ENCODE results near the gene CYSTM1. TPM values are rescaled to one million over a fixed set of nuclear protein-coding genes. Genes with fewer than 3 reads are reported as not detected.
"Not testable (repeated sequence)": the region's sequence is repeated elsewhere in the genome, so short reads cannot be mapped to it uniquely, and the experiment has no call there.

CYSTM1 gene
- total RNA-seq, 1 experiment from 2014 or later = 93.5 TPM

DNA sequence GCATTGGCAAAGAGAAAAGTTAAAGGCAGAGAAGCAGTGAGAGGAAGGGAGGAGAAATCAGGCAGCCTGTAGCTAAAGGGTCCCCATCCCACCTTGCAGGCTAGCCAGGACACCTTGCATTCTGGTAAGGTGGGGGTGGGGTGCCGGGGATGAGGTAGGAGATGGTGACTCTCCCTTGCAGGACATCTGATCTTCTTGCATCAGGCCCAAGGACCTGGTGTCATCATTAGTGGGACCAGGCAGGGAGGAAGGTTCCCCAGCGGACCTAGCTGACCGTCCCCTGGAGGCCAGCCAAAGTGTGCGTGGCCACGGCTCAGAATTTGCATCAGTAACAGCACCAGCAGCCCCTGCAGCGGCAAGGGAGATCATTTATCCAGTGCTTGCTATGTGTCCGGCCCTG, 21.7 kb upstream of the CYSTM1 start:
- Histone ChIP-seq H3K9me3 (no peaks in the 10 kb centered on the region), H3K36me3 (ENCODE audit: control insufficient read depth, insufficient read depth, low read length) (no peaks in the 10 kb centered on the region), H3K4me3 (ENCODE audit: low read depth, low read length) (no peak overlapping the region), H3K4me1 (peaks cover 9% of the 10 kb centered on the region; the same call in 1 of the 2 replicates), H3K27me3 (replicated peaks; ENCODE audit: control insufficient read depth, insufficient read depth, low read length) (no peaks in the 10 kb centered on the region)
- ChIA-PET POLR2A (no interaction called here), CTCF (interaction anchor here (1.2 kb wide), 1 partner anchor 53 kb away, joined by 3 read pairs; no protein-coding TSS in a partner anchor)
- H3K27me3 Mint-ChIP-seq (ENCODE audit: insufficient read depth, unreplicated experiment) = no peaks in the 10 kb centered on the region
- H3K4me3 Mint-ChIP-seq (ENCODE audit: unreplicated experiment) = no peak overlapping the region
- H3K27ac Mint-ChIP-seq (ENCODE audit: unreplicated experiment) = no peak overlapping the region
- no peaks in the 10 kb centered on the region for H3K9me3 Mint-ChIP-seq (ENCODE audit: unreplicated experiment)
- intact Hi-C loops (cut with micrococcal nuclease; ENCODE audit: unreplicated experiment) = loop anchor here (10.0 kb wide), 1 partner anchor 288 kb away; no protein-coding TSS in a partner anchor
- no peaks in the 10 kb centered on the region for H3K36me3 Mint-ChIP-seq (ENCODE audit: insufficient read depth, unreplicated experiment)
- no TSS peak for BruUV-seq (replicated peaks)
- peaks cover 8% of the 10 kb centered on the region for H3K4me1 Mint-ChIP-seq (ENCODE audit: low read depth, unreplicated experiment)
- no peak for DNase-seq
- TF ChIP-seq, protein P1, sequence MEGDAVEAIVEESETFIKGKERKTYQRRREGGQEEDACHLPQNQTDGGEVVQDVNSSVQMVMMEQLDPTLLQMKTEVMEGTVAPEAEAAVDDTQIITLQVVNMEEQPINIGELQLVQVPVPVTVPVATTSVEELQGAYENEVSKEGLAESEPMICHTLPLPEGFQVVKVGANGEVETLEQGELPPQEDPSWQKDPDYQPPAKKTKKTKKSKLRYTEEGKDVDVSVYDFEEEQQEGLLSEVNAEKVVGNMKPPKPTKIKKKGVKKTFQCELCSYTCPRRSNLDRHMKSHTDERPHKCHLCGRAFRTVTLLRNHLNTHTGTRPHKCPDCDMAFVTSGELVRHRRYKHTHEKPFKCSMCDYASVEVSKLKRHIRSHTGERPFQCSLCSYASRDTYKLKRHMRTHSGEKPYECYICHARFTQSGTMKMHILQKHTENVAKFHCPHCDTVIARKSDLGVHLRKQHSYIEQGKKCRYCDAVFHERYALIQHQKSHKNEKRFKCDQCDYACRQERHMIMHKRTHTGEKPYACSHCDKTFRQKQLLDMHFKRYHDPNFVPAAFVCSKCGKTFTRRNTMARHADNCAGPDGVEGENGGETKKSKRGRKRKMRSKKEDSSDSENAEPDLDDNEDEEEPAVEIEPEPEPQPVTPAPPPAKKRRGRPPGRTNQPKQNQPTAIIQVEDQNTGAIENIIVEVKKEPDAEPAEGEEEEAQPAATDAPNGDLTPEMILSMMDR (IDR thresholded peaks at IDR 0.05; ENCODE audit: insufficient read depth in 1 of 2, low read depth in 1 of 2, low read length in 1 of 2, severe bottlenecking in 1 of 2, unreplicated experiment in 1 of 2) = no peak

DNA sequence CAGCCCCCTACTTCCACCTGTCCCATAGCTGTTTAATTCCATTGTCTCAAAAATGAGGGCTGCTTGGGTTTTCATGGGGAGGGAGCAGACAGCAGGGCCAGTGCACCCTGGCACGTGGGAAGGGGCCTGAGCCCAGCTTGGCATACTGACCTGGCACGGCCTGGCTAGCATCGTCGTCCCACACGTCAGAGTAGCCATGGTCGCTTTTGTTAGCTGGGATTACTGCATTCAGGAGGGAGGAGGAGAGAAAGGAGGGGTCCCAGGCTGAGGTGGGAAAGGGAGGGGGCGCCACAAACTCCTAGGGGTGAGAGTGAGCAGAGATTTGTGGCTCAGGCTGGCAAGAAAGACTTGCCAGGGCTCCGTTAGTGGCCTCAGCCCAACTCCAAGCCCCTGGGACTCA, 21.1 kb upstream of the CYSTM1 start:
- ChIA-PET POLR2A (no interaction called here), CTCF (interaction anchor here (1.1 kb wide), 1 partner anchor 10 kb away, joined by 4 read pairs; no protein-coding TSS in a partner anchor)
- H3K27ac Mint-ChIP-seq (ENCODE audit: unreplicated experiment) = no peak overlapping the region
- intact Hi-C loops (cut with micrococcal nuclease; ENCODE audit: unreplicated experiment) = loop anchor here (10.0 kb wide), 1 partner anchor 289 kb away; no protein-coding TSS in a partner anchor
- H3K9me3 Mint-ChIP-seq (ENCODE audit: unreplicated experiment) = no peaks in the 10 kb centered on the region
- Histone ChIP-seq H3K4me3 (ENCODE audit: low read depth, low read length) (no peak overlapping the region), H3K36me3 (ENCODE audit: control insufficient read depth, insufficient read depth, low read length) (no peaks in the 10 kb centered on the region), H3K27me3 (replicated peaks; ENCODE audit: control insufficient read depth, insufficient read depth, low read length) (no peaks in the 10 kb centered on the region), H3K9me3 (no peaks in the 10 kb centered on the region), H3K4me1 (peaks cover 9% of the 10 kb centered on the region; the same call in 1 of the 2 replicates)
- TF ChIP-seq, protein P1 (IDR thresholded peaks at IDR 0.05; ENCODE audit: insufficient read depth in 1 of 2, low read depth in 1 of 2, low read length in 1 of 2, severe bottlenecking in 1 of 2, unreplicated experiment in 1 of 2) = no peak
- no TSS peak for BruUV-seq (replicated peaks)
- DNase-seq = no peak
- H3K4me1 Mint-ChIP-seq (ENCODE audit: low read depth, unreplicated experiment) = peaks cover 8% of the 10 kb centered on the region
- H3K4me3 Mint-ChIP-seq (ENCODE audit: unreplicated experiment) = no peak overlapping the region
- H3K27me3 Mint-ChIP-seq (ENCODE audit: insufficient read depth, unreplicated experiment) = no peaks in the 10 kb centered on the region
- H3K36me3 Mint-ChIP-seq (ENCODE audit: insufficient read depth, unreplicated experiment) = no peaks in the 10 kb centered on the region

DNA sequence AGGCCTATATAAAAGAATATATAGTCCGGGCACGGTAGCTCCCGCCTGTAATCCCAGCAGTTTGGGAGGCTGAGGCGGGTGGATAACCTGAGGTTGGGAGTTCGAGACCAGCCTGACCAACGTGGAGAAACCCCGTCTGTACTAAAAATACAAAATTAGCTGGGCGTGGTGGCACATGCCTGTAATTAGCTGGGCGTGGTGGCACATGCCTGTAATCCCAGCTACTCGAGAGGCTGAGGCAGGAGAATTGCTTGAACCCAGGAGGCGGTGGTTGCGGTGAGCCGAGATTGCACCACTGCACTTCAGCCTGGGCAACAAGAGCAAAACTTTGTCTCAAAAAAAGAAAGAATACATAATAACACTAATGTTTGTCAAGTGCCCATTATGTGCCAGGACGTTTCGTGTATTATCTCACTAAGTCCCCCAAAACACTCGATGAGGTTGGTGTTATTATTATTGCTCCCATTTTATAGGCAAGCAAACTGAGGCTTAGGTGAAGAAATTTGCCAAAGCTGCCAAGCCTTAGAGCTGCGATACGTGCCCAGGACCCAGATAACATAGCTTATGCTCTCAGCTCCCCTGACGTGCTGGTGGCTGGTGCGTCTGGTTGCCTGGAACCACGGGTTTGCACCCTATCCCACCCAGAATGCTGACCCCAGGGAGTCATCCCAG, 20.1 kb upstream of the CYSTM1 start:
- H3K27ac Mint-ChIP-seq (ENCODE audit: unreplicated experiment); H3K36me3 Mint-ChIP-seq (ENCODE audit: insufficient read depth, unreplicated experiment); H3K9me3 Mint-ChIP-seq (ENCODE audit: unreplicated experiment); POLR2A ChIA-PET; H3K4me1 ChIP-seq; BruUV-seq (replicated peaks); H3K27me3 ChIP-seq (replicated peaks; ENCODE audit: control insufficient read depth, insufficient read depth, low read length); DNase-seq; H3K27me3 Mint-ChIP-seq (ENCODE audit: insufficient read depth, unreplicated experiment); H3K36me3 ChIP-seq (ENCODE audit: control insufficient read depth, insufficient read depth, low read length); H3K4me3 Mint-ChIP-seq (ENCODE audit: unreplicated experiment); H3K4me1 Mint-ChIP-seq (ENCODE audit: low read depth, unreplicated experiment); H3K9me3 ChIP-seq; H3K4me3 ChIP-seq (ENCODE audit: low read depth, low read length): not testable (repeated sequence)
- CTCF ChIA-PET = interaction anchor here (1.1 kb wide), 1 partner anchor 11 kb away, joined by 4 read pairs; no protein-coding TSS in a partner anchor
- intact Hi-C loops (cut with micrococcal nuclease; ENCODE audit: unreplicated experiment) = loop anchor here (10.0 kb wide), 1 partner anchor 290 kb away; no protein-coding TSS in a partner anchor

Data from Caco-2 (cell line).